ENCODE measurements around the gene PIGN.

Gene PIGN

DNA sequence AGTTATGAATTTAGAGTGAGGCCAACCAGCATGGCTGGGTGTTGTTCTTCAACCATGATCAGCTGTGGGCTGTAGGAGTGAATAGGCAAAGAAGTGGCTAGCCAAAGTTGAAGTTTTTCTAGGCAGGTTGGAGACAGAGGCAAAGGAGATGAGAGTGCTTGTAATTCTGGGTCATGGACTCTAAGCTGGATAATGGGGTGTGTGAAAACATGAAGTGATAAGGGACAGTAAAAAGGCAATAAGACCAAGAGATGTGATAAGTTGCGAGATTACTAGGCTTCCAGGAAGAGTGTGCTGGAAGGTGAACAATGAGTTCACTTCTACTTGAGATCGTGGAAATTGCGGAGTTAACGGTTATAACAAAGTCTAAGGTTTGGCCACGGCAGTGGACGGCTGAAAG lies 175.4 kb downstream of the PIGN start:
- no peak for DNase-seq (ENCODE audit: low read depth in 2 of 2)

DNA sequence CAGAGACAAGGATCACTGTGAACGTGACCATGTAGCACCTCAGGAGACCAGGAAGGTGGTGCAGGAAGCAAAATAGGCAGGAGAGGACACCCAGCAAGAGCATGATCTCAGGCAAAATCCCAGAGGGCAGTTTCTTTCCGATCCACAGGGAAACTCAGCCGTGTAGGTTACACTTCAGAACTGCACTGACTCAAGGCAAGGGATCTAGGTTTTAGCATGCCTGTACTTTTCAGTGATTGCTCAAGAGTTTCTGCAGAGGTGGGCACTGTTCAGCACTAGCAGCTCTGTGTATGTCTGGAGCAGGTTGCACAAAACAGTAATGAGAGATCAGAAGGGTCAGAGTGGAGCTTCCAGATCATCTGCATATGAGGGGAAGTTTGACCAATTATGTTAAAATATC lies 177.3 kb downstream of the PIGN start:
- DNase-seq (ENCODE audit: low read depth in 2 of 2), result no peak

DNA sequence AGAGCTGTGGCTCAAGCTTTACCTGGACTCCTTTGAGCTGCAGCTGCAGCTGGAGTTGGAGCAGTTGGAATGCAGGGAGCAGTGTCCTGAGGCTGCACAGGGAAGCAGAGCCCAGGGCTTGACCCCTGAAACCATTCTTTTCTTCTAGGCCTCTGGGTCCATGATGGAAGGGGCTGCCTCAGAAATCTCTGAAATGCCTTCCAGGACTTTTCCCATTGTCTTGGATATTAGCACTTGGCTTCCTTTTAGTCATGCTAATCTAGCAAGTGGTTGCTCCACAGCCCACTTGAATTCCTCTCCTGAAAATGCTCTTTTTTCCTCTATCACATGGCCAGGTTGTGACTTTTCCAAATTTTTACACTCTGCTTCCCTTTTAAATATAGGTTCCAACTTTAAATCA lies 185.5 kb downstream of the PIGN start:
- DNase-seq (ENCODE audit: low read depth in 2 of 2), result no peak

DNA sequence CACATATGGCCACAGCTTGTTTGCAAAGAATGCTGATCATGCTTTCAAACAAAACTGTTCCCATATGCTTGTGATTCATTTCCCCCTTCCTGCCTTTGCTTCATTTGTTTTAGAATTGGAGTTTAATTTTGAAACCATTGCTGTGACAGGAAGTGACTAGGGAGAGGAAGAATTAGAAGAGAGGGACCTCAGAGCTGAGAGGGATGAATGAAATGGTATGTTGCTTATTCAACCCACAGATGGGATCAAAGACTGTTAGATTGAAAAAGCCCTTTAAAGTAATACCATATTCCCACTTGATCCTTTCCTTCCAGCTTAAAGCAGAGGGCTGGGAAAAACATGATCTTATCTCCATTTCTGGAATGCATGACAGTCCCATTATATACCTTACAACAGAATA lies 187.9 kb downstream of the PIGN start:
- DNase-seq (ENCODE audit: low read depth in 2 of 2), result no peak

DNA sequence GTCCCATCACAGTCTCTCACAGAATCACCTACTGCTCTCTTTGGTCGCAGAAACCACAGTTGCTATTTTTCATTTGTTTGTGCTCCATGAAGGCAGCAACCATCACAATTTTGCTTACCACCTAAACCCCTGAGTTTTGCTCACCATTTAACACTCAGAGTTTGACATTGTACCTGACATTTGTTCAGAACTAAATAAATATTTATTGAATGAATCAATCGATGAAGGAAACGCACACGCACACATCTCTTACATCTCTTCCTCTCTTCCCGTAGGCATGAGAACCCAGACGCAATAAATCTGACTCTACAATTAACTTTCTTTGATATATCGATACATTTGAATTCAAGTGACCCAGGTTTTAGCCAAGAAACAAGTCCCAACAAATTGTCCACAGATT lies 188.5 kb downstream of the PIGN start:
- no peak for DNase-seq (ENCODE audit: low read depth in 2 of 2)

DNA sequence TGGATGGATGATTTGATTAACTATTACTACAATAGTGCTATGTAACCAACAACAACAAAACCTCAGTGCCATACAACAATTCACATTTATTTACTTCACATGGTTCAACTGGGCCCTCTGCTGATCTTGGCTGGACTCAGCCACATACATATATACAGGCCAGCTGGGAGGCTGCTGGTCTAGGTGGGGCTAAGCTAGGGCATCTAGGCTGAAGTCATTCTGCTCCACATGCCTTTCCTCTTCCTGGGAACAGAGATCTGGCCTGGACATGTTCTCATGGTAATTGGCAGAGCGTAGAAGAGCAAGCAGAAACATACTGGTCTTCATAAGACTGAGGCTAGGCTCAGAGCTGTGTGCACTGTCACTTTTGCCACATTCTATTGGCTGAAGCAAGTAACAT lies 191.2 kb downstream of the PIGN start:
- no peak for DNase-seq (ENCODE audit: low read depth in 2 of 2)

DNA sequence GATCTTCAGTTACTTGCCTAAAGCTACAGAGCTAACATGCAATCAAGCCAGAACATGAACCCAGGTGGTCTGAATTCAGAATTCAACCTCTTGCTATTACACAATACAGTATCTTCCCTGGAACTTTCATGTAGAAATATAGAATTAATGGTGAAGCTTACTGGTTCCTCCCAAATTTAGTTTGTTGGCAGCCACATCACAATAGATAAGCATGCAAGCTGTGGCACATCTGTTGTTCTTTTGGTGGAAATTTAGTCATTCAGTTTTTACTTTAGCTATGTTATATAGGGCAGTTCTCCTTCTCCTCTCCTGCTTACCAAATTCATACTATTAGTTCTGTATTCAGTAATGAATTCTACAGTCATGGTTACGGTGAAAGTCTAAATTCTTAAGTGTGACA lies 193.0 kb downstream of the PIGN start:
- DNase-seq (ENCODE audit: low read depth in 2 of 2), result no peak

DNA sequence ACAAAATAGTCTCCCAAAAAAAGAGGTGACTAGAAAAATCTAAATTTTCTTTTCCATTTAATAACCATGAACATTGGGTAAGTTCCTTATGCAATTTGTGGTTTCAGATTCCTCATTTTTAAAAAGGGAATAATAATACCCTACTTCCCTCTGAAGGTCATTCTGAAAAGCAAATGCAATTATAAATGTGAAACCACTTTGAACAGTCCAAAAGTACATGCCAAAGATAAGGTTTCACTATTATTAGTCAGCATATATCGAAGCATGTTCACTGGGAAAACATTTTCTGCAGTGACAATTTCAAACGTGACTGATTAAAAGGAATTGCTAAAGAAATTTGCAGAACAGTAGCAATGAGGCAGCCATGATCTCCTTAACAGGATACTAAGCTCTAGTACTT lies 193.9 kb downstream of the PIGN start:
- DNase-seq (ENCODE audit: low read depth in 2 of 2), result no peak

DNA sequence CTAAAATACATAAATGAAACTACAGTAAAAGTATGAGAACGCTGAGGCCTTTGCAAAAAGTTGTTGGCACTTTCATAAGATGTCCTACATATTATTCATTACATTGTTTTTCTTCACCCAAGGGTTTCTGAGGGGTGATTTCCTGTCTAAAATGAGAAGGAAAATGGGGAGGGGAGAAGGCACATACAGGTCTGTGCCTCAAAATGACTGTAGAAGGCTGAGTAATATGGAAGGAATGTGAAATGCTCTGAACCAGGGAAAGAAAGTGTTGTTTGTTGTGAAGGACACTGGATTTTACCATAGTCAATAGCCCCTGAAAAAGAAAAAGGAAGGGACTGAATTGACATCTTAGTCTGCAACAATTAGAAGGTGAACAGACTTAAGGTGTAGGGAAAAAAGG lies 194.6 kb downstream of the PIGN start:
- no peak for DNase-seq (ENCODE audit: low read depth in 2 of 2)

DNA sequence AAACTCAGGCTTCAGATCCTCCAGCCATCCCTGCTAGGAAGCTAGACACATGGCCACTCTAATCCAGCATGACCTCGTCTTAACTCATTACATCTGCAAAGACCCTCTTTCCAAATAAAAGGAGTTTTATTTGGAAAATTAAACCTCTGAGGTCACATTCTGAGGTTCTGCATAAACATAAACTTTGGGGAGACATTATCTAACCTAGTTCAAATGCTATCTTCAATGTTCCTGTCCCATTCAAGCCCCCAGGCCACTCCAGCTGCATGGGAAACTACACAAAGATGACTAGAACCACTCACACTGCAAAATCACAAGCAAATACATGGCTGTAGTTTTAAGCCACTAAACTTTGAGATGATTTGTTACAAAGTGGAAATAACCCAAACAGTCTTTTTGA lies 195.0 kb downstream of the PIGN start:
- no peak for DNase-seq (ENCODE audit: low read depth in 2 of 2)

DNA sequence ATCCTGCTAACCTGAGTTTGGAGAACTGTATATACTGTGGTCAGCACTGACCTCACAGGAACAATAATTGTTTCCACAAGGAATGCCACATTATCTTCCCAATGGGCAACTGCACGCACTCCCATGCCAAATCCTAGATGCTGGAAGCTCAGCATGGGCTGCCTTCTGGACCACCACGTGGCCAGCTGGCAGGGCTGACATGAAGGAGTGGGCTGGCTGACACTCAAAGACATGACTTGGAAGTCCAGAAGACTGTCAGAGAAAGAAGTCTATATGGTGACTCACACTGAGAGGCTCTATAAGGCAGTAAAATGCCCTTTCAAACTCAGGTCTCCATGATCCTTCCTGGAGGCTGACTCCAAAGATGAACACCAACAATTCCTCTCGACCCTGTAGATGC lies 195.7 kb downstream of the PIGN start:
- no peak for DNase-seq (ENCODE audit: low read depth in 2 of 2)
